KOPT-K1 (cell line): ENCODE results near the gene EFNB2.

Experiments
- H3K27ac ChIP-seq: fragments of 200-600 bp; sonication (generic); 2 replicates; pipeline ENCODE4 v1.5.1; 2016; ENCODE audit warnings: antibody characterized with exemption, mild to moderate bottlenecking, low read depth, low read length; ENCODE audit not compliant: poor library complexity, severe bottlenecking
- H3K36me3 ChIP-seq: fragments of 200-600 bp; sonication (generic); 2 replicates; pipeline ENCODE4 v1.5.1; 2017; ENCODE audit warnings: antibody characterized with exemption, mild to moderate bottlenecking, low read length, moderate library complexity; ENCODE audit not compliant: insufficient read depth
- H3K9me3 ChIP-seq: fragments of 200-600 bp; sonication (generic); 2 replicates; pipeline ENCODE4 v1.5.1; 2017; ENCODE audit warnings: antibody characterized with exemption, low read length, mild to moderate bottlenecking; ENCODE audit not compliant: insufficient read depth, poor library complexity, severe bottlenecking

Gene EFNB2

GRCh38 chr13:106561551-106562170 lies 26.2 kb upstream of the EFNB2 start:
- peaks cover 40% of the 10 kb centered on the region for H3K36me3 ChIP-seq
- H3K9me3 ChIP-seq: no peaks in the 10 kb centered on the region
- no peak overlapping the region for H3K27ac ChIP-seq

- H3K27ac ChIP-seq: no peak overlapping the region
- no peaks in the 10 kb centered on the region for H3K9me3 ChIP-seq
- H3K36me3 ChIP-seq: peaks cover 48% of the 10 kb centered on the region
These were observed 25.4 kb upstream of the EFNB2 start for GRCh38 chr13:106560821-106561220.

DNA sequence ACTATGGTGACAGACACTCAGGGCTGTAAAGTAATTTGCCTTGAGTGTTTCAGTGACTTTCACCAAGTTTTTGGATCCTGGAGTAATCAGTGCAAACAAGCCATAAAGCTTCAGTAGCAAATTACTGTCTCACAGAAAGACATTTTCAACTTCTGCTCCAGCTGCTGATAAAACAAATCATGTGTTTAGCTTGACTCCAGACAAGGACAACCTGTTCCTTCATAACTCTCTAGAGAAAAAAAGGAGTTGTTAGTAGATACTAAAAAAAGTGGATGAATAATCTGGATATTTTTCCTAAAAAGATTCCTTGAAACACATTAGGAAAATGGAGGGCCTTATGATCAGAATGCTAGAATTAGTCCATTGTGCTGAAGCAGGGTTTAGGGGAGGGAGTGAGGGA lies 23.1 kb upstream of the EFNB2 start:
- Histone ChIP-seq H3K9me3 (no peaks in the 10 kb centered on the region), H3K27ac (no peak overlapping the region), H3K36me3 (peaks cover 71% of the 10 kb centered on the region)

DNA sequence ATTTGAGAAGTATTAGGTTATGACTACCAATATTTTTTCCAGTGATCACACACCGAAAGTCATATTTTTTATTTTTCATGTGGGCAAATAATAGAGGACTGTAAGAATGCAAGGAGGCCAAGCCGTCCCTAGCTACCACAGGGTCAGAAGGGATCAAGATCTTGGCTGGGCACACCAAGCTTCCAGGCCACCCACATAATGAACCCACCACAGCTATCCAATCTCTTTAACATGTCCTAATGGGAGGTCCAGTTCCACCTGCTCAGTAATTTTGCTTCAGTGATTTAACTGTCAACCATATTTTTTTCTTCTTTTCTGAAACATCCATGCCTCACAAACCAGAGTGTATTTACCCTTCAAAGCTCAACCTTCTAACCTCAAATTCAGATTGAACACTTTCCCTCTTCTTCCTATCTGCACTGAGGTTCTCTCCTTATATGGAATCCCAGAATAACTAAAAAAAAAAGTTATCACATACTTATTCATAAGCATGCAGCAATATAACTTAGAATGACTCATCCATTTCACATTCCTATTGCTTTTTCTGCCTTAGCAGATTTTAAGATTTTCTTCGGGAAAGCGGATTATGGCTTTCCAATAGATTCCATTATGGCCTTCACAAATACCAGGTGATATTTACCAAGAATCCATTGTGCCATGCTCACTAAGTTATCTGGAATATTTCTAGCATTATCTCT lies 20.3 kb upstream of the EFNB2 start:
- no peak overlapping the region for H3K27ac ChIP-seq
- peaks cover 95% of the 10 kb centered on the region for H3K36me3 ChIP-seq

DNA sequence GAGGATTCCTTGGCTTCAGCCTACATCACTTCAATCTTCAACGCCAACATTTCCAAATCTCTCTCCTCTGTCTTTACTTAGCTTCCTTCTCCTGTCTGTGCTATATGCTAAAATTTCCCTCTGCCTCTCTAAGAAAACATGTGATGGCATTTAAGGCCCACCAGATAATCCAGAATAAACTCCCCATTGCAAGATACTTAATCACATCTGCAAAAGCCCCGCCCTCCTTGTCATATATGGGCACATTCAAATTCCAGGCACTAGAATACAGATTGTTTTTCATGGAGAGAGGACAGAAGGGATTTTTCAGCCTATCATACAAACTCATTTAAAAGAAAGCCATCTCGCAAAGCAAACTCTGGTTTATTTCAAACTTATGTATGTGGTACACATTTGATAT lies 16.3 kb upstream of the EFNB2 start:
- H3K9me3 ChIP-seq: no peaks in the 10 kb centered on the region
- H3K27ac ChIP-seq: no peak overlapping the region
- H3K36me3 ChIP-seq: peaks cover 100% of the 10 kb centered on the region

More for the DNA sequence above, 20.3 kb upstream of the EFNB2 start:
- no peaks in the 10 kb centered on the region for H3K9me3 ChIP-seq

DNA sequence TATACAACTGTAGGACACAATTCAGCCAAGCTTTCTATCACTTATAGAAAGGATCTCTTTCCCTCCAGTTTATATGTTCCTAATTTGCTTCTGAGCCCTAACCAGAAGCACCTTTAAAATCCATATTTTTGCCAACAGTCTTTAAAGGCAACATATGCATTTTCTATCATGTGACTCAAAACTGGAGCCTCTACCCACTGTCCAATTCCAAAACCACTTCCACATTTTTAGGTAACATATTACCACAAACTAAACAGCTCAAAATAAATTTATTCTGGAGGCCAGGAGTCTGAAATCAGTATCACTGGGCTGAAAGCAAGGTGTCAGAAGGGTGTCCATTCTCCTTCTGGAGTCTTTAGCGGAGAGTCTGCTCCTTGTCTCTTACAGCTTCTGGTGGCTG lies 15.9 kb upstream of the EFNB2 start:
- no peaks in the 10 kb centered on the region for H3K9me3 ChIP-seq
- H3K27ac ChIP-seq: no peak overlapping the region
- H3K36me3 ChIP-seq: peaks cover 100% of the 10 kb centered on the region

GRCh38 chr13:106550570-106551135 lies 15.2 kb upstream of the EFNB2 start:
- Histone ChIP-seq H3K27ac (no peak overlapping the region), H3K9me3 (no peaks in the 10 kb centered on the region), H3K36me3 (peaks cover 100% of the 10 kb centered on the region)

- Histone ChIP-seq H3K27ac (no peak overlapping the region), H3K36me3 (peaks cover 100% of the 10 kb centered on the region), H3K9me3 (no peaks in the 10 kb centered on the region)
These were observed 12.7 kb upstream of the EFNB2 start for GRCh38 chr13:106548064-106548696.

- Histone ChIP-seq H3K27ac (no peak overlapping the region), H3K9me3 (no peaks in the 10 kb centered on the region), H3K36me3 (peaks cover 66% of the 10 kb centered on the region)
These were observed 6.4 kb upstream of the EFNB2 start for GRCh38 chr13:106541826-106542225.

DNA sequence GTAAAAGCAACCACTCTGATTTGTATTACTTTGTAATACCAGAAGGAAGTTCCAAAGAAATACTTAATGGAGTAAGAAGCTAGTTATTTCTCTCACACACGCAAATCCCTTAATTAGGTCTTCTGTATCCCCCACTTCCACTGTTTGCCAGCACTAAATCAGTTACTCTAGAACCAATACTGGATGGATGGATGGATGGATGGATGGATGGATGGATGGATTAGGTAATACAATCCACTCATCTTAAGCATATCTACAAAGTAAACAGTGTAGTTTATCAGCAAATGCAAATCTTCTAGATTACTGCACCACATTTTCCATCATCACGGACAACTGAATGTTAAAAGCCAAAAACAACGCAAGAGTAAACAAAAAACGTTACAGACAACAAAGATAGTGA lies 5.2 kb upstream of the EFNB2 start:
- Histone ChIP-seq H3K9me3 (no peaks in the 10 kb centered on the region), H3K36me3 (peaks cover 54% of the 10 kb centered on the region), H3K27ac (no peak overlapping the region)

- no peaks in the 10 kb centered on the region for H3K9me3 ChIP-seq
- H3K27ac ChIP-seq: no peak overlapping the region
- peaks cover 23% of the 10 kb centered on the region for H3K36me3 ChIP-seq
These were observed 2.1 kb upstream of the EFNB2 start for GRCh38 chr13:106537521-106537920.

DNA sequence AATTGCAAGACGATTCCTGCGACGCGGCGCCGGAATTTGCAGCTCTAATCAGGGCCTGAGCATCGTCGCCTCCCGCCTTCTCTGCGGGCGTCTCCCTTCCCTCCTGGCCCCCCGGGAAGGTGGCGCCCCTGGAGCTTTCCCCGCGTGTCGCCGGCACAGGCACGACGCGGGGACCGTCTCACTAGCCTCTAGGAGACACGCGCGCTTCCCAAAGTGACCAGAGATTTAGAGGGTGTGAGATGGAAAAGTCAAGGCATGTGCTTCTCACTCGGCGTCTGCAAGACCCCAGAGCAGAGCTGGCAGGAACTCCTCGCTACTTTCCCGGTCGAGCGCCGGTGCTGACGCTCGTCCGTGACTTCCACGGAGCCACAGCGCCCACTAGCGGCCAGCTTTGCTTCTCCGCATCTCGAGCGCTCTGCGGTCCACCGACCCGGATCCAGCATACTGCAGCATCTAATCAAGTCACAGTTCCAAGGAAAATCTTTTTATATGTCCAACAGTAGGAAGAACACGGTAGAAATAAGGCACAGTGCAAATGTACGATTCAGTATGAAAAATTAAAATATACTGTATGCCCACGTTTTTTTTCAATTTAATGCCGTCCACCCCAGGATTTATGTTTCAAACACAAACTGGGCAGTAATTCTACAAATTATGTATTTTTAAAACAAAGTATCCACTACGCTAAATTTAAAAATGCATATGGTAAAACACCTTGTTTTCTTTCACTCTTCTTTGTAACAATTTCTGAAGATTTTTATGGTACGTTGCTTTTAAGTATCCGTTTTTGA lies 977 bp upstream of the EFNB2 start:
- Histone ChIP-seq H3K36me3 (peaks cover 12% of the 10 kb centered on the region), H3K9me3 (no peaks in the 10 kb centered on the region), H3K27ac (peak overlapping the region; percentile 30)

DNA sequence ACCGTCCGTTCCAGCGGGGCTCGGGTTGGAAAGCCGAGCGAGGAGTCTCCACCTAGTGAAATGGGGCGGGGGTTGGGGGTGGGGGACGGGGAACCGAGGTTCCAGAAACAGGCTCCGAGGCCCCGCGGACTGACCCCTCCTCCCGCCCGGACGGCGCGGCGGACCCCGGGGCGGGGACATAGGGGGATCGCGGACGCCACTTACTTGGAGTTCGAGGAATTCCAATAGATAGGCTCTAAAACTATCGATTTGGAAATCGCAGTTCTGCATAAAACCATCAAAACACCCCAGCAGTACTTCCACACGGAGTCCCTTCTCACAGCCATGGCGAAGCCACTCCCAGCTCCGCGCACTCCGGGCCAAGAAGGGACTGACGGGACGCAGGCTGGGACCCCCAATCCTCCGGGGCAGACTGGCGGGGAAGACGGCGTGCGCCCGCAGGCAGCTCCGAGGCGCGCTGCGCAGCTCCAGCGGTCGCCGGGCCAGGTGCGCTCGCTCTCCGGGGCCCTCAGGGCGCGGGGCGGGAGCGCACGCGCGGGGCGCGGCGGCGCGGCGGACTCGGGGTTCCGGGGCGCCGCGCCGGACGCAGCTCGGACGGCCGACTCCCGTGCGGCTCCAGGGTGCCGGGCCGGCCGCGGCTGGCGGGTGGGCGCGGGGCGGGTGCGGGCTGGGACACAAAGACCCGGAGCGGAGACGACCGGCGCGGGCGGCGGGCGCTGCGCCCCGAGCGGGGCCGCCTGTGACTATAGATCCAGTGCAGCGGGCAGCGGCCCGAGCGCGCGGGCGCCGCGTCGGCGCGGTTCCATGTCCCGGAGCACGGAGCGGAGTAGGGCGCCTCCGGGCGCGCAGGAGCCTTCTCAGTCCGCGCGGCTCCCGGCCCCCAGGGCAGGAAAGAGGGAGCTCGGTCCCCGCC lies 567 bp downstream of the EFNB2 start:
- Histone ChIP-seq H3K9me3 (no peaks in the 10 kb centered on the region), H3K36me3 (no peaks in the 10 kb centered on the region), H3K27ac (no peak overlapping the region)

- no peaks in the 10 kb centered on the region for H3K36me3 ChIP-seq
- H3K9me3 ChIP-seq: no peaks in the 10 kb centered on the region
- H3K27ac ChIP-seq: no peak overlapping the region
These were observed 1.4 kb downstream of the EFNB2 start for GRCh38 chr13:106533943-106534638.
